A549 treated with RU486 at 1 μM for 4 hours (cell line): Measurements from ENCODE around the gene PCSK5. TPM values are rescaled to one million over a fixed set of nuclear protein-coding genes. Genes with fewer than 3 reads are reported as not detected.

Experiments used
- total RNA-seq: library from RNA; stranded (reverse); fragments of 200-300 nt; extraction: Qiagen RNA extraction; gene quantifications from 5 replicates; pipeline ENCODE4 v1.2.3, GENCODE V29; 2022; ENCODE audit warnings: low read depth

The PCSK5 gene
- total RNA-seq, result 0.81 to 1.2 TPM (median 1.0 TPM) in 5 replicates

GRCh38 chr9:75890472-75891276 lies at the start of gene PCSK5:
Gene PCSK5, plus strand, starts transcription at chr9:75890673. Its CDS starts 509 bp downstream, at chr9:75891182.

GRCh38 chr9:76394195-76394959 lies 503.9 kb downstream of the PCSK5 start, which contains the start of gene RFK:
Gene RFK, minus strand, starts transcription at chr9:76394426. Its CDS starts 255 bp downstream, at chr9:76394171.

